Small intestine (tissue), 7 donors: Measurements from ENCODE around the gene RYR3. TPM values are rescaled to one million over a fixed set of nuclear protein-coding genes. Genes with fewer than 3 reads are reported as not detected.

Experiments
- DNase-seq, 2 donors: peaks; one replicate each; pipeline versions ENCODE4 v3.0.0 to v3.0.0-alpha.2; 2013
- FAIRE-seq: peaks from 2 replicates; lab custom pipeline; 2012; peaks lifted over from hg19 to GRCh38; lab: Jason Lieb, UNC
- H3K27ac ChIP-seq, 3 donors: one replicate each; pipeline ENCODE4 v1.5.1; 2013; ENCODE audit warnings: low read length in 2 of 3, mild to moderate bottlenecking in 2 of 3, control low read depth in 1 of 3, inconsistent platforms in 1 of 3, low read depth in 1 of 3, moderate library complexity in 1 of 3
- H3K27me3 ChIP-seq, 3 donors: one replicate each; pipeline ENCODE4 v1.6.1; 2013; ENCODE audit warnings: low read length in 3 of 3, inconsistent platforms in 1 of 3; ENCODE audit not compliant: control insufficient read depth in 3 of 3, insufficient read depth in 3 of 3
- H3K36me3 ChIP-seq, 3 donors: one replicate each; pipeline ENCODE4 v1.6.1; 2013; ENCODE audit warnings: low read length in 3 of 3, inconsistent platforms in 1 of 3, low read depth in 1 of 3, mild to moderate bottlenecking in 1 of 3, moderate library complexity in 1 of 3; ENCODE audit not compliant: control insufficient read depth in 3 of 3, insufficient read depth in 2 of 3
- H3K4me1 ChIP-seq, 3 donors: one replicate each; pipeline ENCODE4 v1.6.1; 2013; ENCODE audit warnings: low read length in 2 of 3, inconsistent platforms in 1 of 3, low read depth in 1 of 3, mild to moderate bottlenecking in 1 of 3, moderate library complexity in 1 of 3; ENCODE audit not compliant: control insufficient read depth in 3 of 3, insufficient read depth in 2 of 3
- H3K4me3 ChIP-seq, 3 donors: one replicate each; pipeline ENCODE4 v1.5.1; 2013; ENCODE audit warnings: low read length in 3 of 3, control low read depth in 1 of 3, inconsistent platforms in 1 of 3, low read depth in 1 of 3, mild to moderate bottlenecking in 1 of 3, moderate library complexity in 1 of 3
- H3K9me3 ChIP-seq, 2 donors: one replicate each; pipeline ENCODE4 v1.6.1; 2013; ENCODE audit warnings: low read depth in 1 of 2, low read length in 1 of 2; ENCODE audit not compliant: control insufficient read depth in 2 of 2, insufficient read depth in 1 of 2
- WGBS, 3 donors: extraction: QIAGEN DNeasy Blood & Tissue Kit; methylation state at CpG; one replicate each; pipeline ENCODE4 v1.1.7; 2013; 5-methylcytosine and 5-hydroxymethylcytosine counted together
- polyA plus RNA-seq, 4 donors: library from polyadenylated mRNA; stranded (reverse) in 3 of 4; unstranded in 1 of 4; fragments of 200-250 nt in 3 of 4; fragments of 120-200 nt in 1 of 4; gene quantifications; one replicate each; pipeline versions ENCODE4 v1.2.1 to v1.2.3, GENCODE V29; 2013
- donor health status: healthy with polysubstance abuse.
- donor health status: control.
- donor health status: control.
- donor health status: Bipolar disorder and iron deficiency.
- donor health status: healthy.

RYR3 gene
- polyA plus RNA-seq, 4 donors: 0.36 to 1.6 TPM; not detected in 2

GRCh38 chr15:33398555-33398954 is 87.8 kb downstream of the RYR3 start:
- no peaks in the 10 kb centered on the region for H3K36me3 ChIP-seq
- 73 to 80% (median 79%) methylated on average over 10 of the region's 10 CpGs for WGBS, 3 donors
- H3K4me1 ChIP-seq: no peaks in the 10 kb centered on the region
- H3K4me3 ChIP-seq: no peak overlapping the region
- no peak overlapping the region for H3K27ac ChIP-seq
- H3K27me3 ChIP-seq: peaks cover 0 to 3% (median 0%) of the 10 kb centered on the region in 3 donors
- DNase-seq (no peak), FAIRE-seq (no peak)
- no peaks in the 10 kb centered on the region for H3K9me3 ChIP-seq

DNA sequence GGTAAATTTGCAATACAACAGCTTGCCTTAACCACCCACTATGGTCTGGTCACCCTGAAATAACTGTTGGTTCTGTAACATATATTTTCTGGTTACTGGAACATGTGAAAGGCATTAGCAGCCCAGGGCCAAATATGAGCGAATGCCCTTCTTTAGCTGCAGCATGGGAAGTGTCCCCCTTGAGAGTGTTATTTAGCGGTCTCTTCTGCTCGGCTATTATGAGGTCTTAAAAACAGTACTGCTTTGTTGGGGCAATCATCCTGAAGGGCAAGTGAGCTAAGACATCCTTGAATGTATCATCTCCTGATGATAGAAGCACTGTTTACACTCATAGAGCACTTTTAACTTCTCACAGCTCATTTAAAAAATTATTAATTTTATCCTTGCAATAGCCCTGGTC is 90.2 kb downstream of the RYR3 start:
- 83 to 86% (median 85%) methylated on average over 3 of the region's 3 CpGs for WGBS, 3 donors
- FAIRE-seq (no peak), DNase-seq (no peak)
- Histone ChIP-seq H3K9me3 (no peaks in the 10 kb centered on the region), H3K4me3 (no peak overlapping the region), H3K4me1 (no peaks in the 10 kb centered on the region), H3K27me3 (peaks cover 0 to 3% (median 0%) of the 10 kb centered on the region in 3 donors), H3K27ac (no peak overlapping the region), H3K36me3 (no peaks in the 10 kb centered on the region)

DNA sequence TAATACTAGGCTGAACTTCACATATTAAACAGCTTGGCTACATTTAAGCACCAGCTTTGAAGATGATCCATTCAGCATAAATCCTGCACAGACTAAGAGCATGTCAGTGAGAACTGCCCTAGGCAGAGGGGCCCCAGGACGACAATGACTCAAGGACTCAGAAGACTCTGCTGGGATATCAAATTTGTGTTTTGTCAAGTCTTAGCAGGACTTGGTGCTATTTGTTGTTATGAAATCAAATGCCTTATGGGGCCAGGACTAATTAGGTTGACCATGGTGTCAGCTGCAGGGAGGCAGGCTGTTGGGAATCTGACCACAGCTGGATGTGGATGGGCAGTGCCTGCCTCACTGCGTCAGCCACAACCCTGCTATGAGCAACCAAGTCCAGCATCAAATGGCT is 91.8 kb downstream of the RYR3 start:
- Histone ChIP-seq H3K9me3 (no peaks in the 10 kb centered on the region), H3K36me3 (no peaks in the 10 kb centered on the region), H3K27me3 (peaks cover 0 to 3% (median 0%) of the 10 kb centered on the region in 3 donors), H3K4me3 (no peak overlapping the region), H3K4me1 (no peaks in the 10 kb centered on the region), H3K27ac (no peak overlapping the region)
- 61 to 78% (median 71%) methylated on average over 2 of the region's 2 CpGs for whole genome bisulfite sequencing, 3 donors
- FAIRE-seq (no peak), DNase-seq (no peak)

- no peak overlapping the region for H3K27ac ChIP-seq
- H3K9me3 ChIP-seq: no peaks in the 10 kb centered on the region
- DNase-seq (no peak), FAIRE-seq (no peak)
- no peaks in the 10 kb centered on the region for H3K36me3 ChIP-seq
- WGBS, 3 donors: 79 to 94% (median 91%) methylated on average over 1 of the region's 1 CpG
- peaks cover 0 to 3% (median 0%) of the 10 kb centered on the region in 3 donors for H3K27me3 ChIP-seq
- H3K4me3 ChIP-seq: no peak overlapping the region
- no peaks in the 10 kb centered on the region for H3K4me1 ChIP-seq
Measured at GRCh38 chr15:33405096-33405495, 94.3 kb downstream of the RYR3 start.

DNA sequence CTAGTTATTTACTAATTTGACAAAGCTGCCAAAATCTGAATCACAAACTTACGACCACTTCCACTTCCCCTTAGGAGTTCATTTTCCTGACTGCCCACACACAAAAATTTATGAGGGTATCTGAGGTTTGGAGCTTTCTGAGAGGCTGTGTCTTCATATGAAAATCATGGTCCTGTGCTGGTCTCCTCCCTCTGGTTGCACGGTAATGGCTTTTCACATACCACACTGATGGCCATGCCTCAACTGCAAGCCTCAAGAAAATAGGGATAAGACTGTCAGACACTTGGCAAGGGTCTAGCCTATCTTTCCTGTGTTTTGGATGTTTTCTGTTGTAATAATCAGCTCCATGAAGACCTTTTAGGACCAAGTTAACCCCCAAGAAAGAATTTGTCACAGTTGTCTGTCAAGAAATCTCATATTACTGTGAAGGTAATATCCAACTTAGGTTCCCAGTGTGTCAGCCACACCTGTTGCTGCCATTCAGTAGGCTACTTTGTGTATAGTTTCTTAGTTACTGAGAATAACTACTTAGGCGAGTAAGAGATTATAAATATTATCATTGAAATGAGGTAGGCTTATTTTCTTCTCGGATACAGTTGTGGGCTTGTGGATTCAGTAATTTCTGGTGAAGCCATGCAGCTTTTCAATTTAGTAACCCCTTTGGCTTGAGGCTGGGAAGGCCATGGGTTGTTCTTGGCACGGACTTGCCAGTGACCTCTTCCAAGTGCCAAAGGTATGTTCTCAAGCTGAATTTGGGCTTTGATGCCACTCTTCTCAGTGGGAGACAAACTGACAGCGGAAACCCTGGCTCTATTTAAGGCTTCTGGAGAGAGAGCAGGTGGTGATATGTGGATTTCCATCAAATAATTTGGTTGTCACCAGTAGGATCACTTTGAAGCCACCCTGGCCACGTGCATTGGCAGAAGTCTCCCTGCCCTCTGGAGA is 101.1 kb downstream of the RYR3 start:
- DNase-seq: no peak
- WGBS, 3 donors: 72 to 77% (median 74%) methylated on average over 7 of the region's 7 CpGs
- FAIRE-seq: no peak
- Histone ChIP-seq H3K4me3 (no peak overlapping the region), H3K27me3 (no peaks in the 10 kb centered on the region), H3K4me1 (no peaks in the 10 kb centered on the region), H3K9me3 (no peaks in the 10 kb centered on the region), H3K36me3 (no peaks in the 10 kb centered on the region), H3K27ac (no peak overlapping the region)

DNA sequence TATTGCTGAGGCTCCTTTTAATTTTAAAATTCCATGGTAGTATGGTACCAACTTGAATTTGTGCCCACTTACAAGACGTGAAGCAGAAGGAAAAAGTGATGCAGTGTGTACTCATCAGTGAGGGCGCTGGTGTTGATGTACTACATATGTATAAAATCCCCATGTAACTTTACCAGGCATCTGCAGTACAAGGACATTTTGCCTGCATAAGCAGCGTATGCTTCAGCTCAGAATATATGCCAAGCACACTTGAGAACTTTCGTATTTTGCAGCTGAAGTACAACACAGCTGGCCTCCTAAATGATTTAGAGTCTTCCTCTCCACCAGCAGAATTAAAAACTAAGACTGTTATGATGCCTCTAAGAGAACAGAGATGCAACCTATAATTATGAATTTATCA is 108.9 kb downstream of the RYR3 start:
- H3K4me3 ChIP-seq: no peak overlapping the region
- H3K27ac ChIP-seq: no peak overlapping the region
- DNase-seq: no peak
- no peaks in the 10 kb centered on the region for H3K27me3 ChIP-seq
- FAIRE-seq: no peak
- H3K36me3 ChIP-seq: no peaks in the 10 kb centered on the region
- no peaks in the 10 kb centered on the region for H3K9me3 ChIP-seq
- no peaks in the 10 kb centered on the region for H3K4me1 ChIP-seq
- WGBS, 3 donors: 59 to 62% (median 61%) methylated on average over 4 of the region's 4 CpGs

- Histone ChIP-seq H3K4me1 (no peaks in the 10 kb centered on the region), H3K4me3 (no peak overlapping the region), H3K27ac (no peak overlapping the region), H3K36me3 (no peaks in the 10 kb centered on the region), H3K27me3 (no peaks in the 10 kb centered on the region), H3K9me3 (no peaks in the 10 kb centered on the region)
- DNase-seq (no peak), FAIRE-seq (no peak)
Measured at GRCh38 chr15:33424025-33424424, 113.3 kb downstream of the RYR3 start.

GRCh38 chr15:33425142-33425541 is 114.4 kb downstream of the RYR3 start:
- no peak for DNase-seq
- FAIRE-seq: no peak
- Histone ChIP-seq H3K36me3 (no peaks in the 10 kb centered on the region), H3K27ac (no peak overlapping the region), H3K4me3 (no peak overlapping the region), H3K9me3 (no peaks in the 10 kb centered on the region), H3K27me3 (no peaks in the 10 kb centered on the region), H3K4me1 (no peaks in the 10 kb centered on the region)
- WGBS, 3 donors: 45 to 59% (median 53%) methylated on average over 3 of the region's 3 CpGs
